Esophagus squamous epithelium (tissue), 5 donors: ENCODE data around the gene SAA1. TPM values are rescaled to one million over a fixed set of nuclear protein-coding genes. Genes with fewer than 3 reads are reported as not detected.

Source experiments
- DNase-seq: peaks from one replicate; lab custom pipeline; 2025; lab: John Stamatoyannopoulos, UW
- H3K27ac ChIP-seq, 4 donors: fragments of 200-600 bp; sonication (generic); one replicate each; pipeline ENCODE4 v1.5.1; 2016 to 2019; ENCODE audit warnings: mild to moderate bottlenecking in 1 of 4
- H3K27me3 ChIP-seq, 4 donors: fragments of 200-600 bp; sonication (generic); 1 replicate in 3 of 4; 2 replicates in 1 of 4; pipeline versions ENCODE4 v1.5.1 to v1.6.0; 2017 to 2021; ENCODE audit warnings: antibody characterized with exemption in 1 of 4
- H3K36me3 ChIP-seq, 3 donors: fragments of 200-600 bp; sonication (generic); one replicate each; pipeline ENCODE4 v1.5.1; 2016 to 2019
- H3K4me1 ChIP-seq, 3 donors: fragments of 200-600 bp; sonication (generic); one replicate each; pipeline ENCODE4 v1.5.1; 2017 to 2019
- H3K4me3 ChIP-seq, 4 donors: fragments of 200-600 bp; sonication (generic); 1 replicate in 3 of 4; 2 replicates in 1 of 4; pipeline ENCODE4 v1.5.1; 2016 to 2019; ENCODE audit warnings: mild to moderate bottlenecking in 2 of 4, moderate library complexity in 1 of 4
- H3K9me3 ChIP-seq, 3 donors: fragments of 200-600 bp; sonication (generic); one replicate each; pipeline ENCODE4 v1.5.1; 2016 to 2019
- CTCF ChIP-seq, 6 experiments: fragments of 450-650 bp in 4 of 6; fragments of 200-600 bp in 2 of 6; sonication (generic) in 2 of 6; IDR thresholded peaks; one replicate each; pipeline ENCODE4 v1.5.1; 2016 to 2019; ENCODE audit warnings: antibody characterized with exemption in 6 of 6, mild to moderate bottlenecking in 4 of 6, moderate library complexity in 4 of 6
- POLR2A ChIP-seq, 4 donors: fragments of 450-650 bp; IDR thresholded peaks; one replicate each; pipeline ENCODE4 v1.6.1; 2017; ENCODE audit warnings: antibody characterized with exemption in 4 of 4, mild to moderate bottlenecking in 4 of 4, moderate library complexity in 3 of 4
- WGBS, 2 donors: methylation state at CpG; one replicate each; pipeline ENCODE4 v1.1.5; 2018; 5-methylcytosine and 5-hydroxymethylcytosine counted together
- intact Hi-C: fragments of 100-400 bp; cut with DNase I; formaldehyde crosslinking; loops from one replicate; pipeline ENCODE4 v1.15.0; 2022
- total RNA-seq, 4 donors: library from RNA; depleted of rRNA; stranded (reverse); fragments of >200 nt; gene quantifications; one replicate each; pipeline ENCODE4 v1.1.0, GENCODE V29; 2016
- donor health status: DM: yes; HTN: yes; CAD: no.

The SAA1 gene
- total RNA-seq, 4 donors from 2014 or later = 2.3 to 207 (median 22.6) TPM

GRCh38 chr11:18277565-18278271, 11.7 kb downstream of the SAA1 start:
- DNase-seq = no peak

GRCh38 chr11:18280438-18281045, 14.5 kb downstream of the SAA1 start:
- WGBS, 2 donors = 58 to 60% methylated on average over 4 of the region's 4 CpGs
- no peak for DNase-seq
- no peaks in the 10 kb centered on the region for H3K4me1 ChIP-seq
- H3K27ac ChIP-seq = no peak overlapping the region
- no peak overlapping the region for H3K4me3 ChIP-seq
- H3K36me3 ChIP-seq = peaks cover 0 to 82% (median 12%) of the 10 kb centered on the region in 3 donors
- TF ChIP-seq CTCF (IDR thresholded peaks at IDR 0.05) (no peak), POLR2A (IDR thresholded peaks at IDR 0.05) (no peak)
- no peaks in the 10 kb centered on the region for H3K27me3 ChIP-seq
- intact Hi-C loops = no loop called here
- H3K9me3 ChIP-seq = no peaks in the 10 kb centered on the region

More at GRCh38 chr11:18277565-18278271, 11.7 kb downstream of the SAA1 start:
- TF ChIP-seq POLR2A (IDR thresholded peaks at IDR 0.05) (no peak), CTCF (IDR thresholded peaks at IDR 0.05) (no peak)
- Histone ChIP-seq H3K9me3 (no peaks in the 10 kb centered on the region), H3K27me3 (no peaks in the 10 kb centered on the region), H3K36me3 (peaks cover 0 to 60% (median 9%) of the 10 kb centered on the region in 3 donors), H3K4me3 (no peak overlapping the region), H3K27ac (peak overlapping the region in 2 of 4 donors; percentile 21 to 26), H3K4me1 (no peaks in the 10 kb centered on the region)
- intact Hi-C loops = no loop called here
- WGBS, 2 donors = 81 to 86% methylated on average over 5 of the region's 5 CpGs

- 92 to 93% methylated on average over 2 of the region's 2 CpGs for WGBS, 2 donors
- intact Hi-C loops = no loop called here
These were observed 16.6 kb downstream of the SAA1 start for GRCh38 chr11:18282626-18283025.

GRCh38 chr11:18285841-18286240, 19.8 kb downstream of the SAA1 start:
- intact Hi-C loops = no loop called here
- H3K36me3 ChIP-seq = peaks cover 12 to 97% (median 21%) of the 10 kb centered on the region in 3 donors
- DNase-seq = no peak
- no peak for TF ChIP-seq POLR2A (IDR thresholded peaks at IDR 0.05)
- TF ChIP-seq CTCF (IDR thresholded peaks at IDR 0.05) = no peak
- H3K4me3 ChIP-seq = no peak overlapping the region
- WGBS, 2 donors = 100% methylated on average over 1 of the region's 1 CpG
- no peaks in the 10 kb centered on the region for H3K4me1 ChIP-seq
- H3K27ac ChIP-seq = no peak overlapping the region
- H3K27me3 ChIP-seq = no peaks in the 10 kb centered on the region
- H3K9me3 ChIP-seq = no peaks in the 10 kb centered on the region

More at GRCh38 chr11:18282626-18283025, 16.6 kb downstream of the SAA1 start:
- H3K27me3 ChIP-seq = no peaks in the 10 kb centered on the region
- no peaks in the 10 kb centered on the region for H3K4me1 ChIP-seq
- H3K9me3 ChIP-seq = no peaks in the 10 kb centered on the region
- TF ChIP-seq POLR2A (IDR thresholded peaks at IDR 0.05) (no peak), CTCF (IDR thresholded peaks at IDR 0.05) (no peak)
- no peak for DNase-seq
- H3K27ac ChIP-seq = no peak overlapping the region
- H3K4me3 ChIP-seq = no peak overlapping the region
- peaks cover 7 to 94% (median 21%) of the 10 kb centered on the region in 3 donors for H3K36me3 ChIP-seq

- TF ChIP-seq POLR2A (IDR thresholded peaks at IDR 0.05) (no peak), CTCF (IDR thresholded peaks at IDR 0.05) (no peak)
- Histone ChIP-seq H3K9me3 (no peaks in the 10 kb centered on the region), H3K4me1 (no peaks in the 10 kb centered on the region), H3K27me3 (no peaks in the 10 kb centered on the region), H3K4me3 (no peak overlapping the region), H3K27ac (no peak overlapping the region), H3K36me3 (peaks cover 12 to 99% (median 17%) of the 10 kb centered on the region in 3 donors)
- DNase-seq = no peak
- intact Hi-C loops = no loop called here
- 95 to 100% methylated on average over 4 of the region's 4 CpGs for WGBS, 2 donors
These were observed 22.8 kb downstream of the SAA1 start for GRCh38 chr11:18288911-18289310.
